H9 (cell line): ENCODE results near the gene COPS9. TPM values are rescaled to one million over a fixed set of nuclear protein-coding genes. Genes with fewer than 3 reads are reported as not detected.

Source experiments
- DNase-seq: peaks from one replicate; pipeline ENCODE4 v3.0.0-alpha.2; 2017
- H2AFZ ChIP-seq: one replicate; pipeline ENCODE4 v1.6.1; 2013; ENCODE audit warnings: mild to moderate bottlenecking, low read length, control low read depth, moderate library complexity
- H2AK5ac ChIP-seq: 2 replicates; pipeline ENCODE4 v1.6.1; 2013; ENCODE audit warnings: low read length, control low read depth, mixed read lengths; ENCODE audit not compliant: insufficient read length
- H2BK120ac ChIP-seq: one replicate; pipeline ENCODE4 v1.6.1; 2013; ENCODE audit warnings: low read depth, mild to moderate bottlenecking, low read length, control low read depth, inconsistent platforms; ENCODE audit not compliant: poor library complexity, severe bottlenecking
- H2BK12ac ChIP-seq: 2 replicates; pipeline ENCODE4 v1.6.1; 2013; ENCODE audit warnings: low read length, control low read depth, mixed read lengths, low read depth; ENCODE audit not compliant: insufficient read length
- H2BK15ac ChIP-seq: 2 replicates; pipeline ENCODE4 v1.6.1; 2013; ENCODE audit warnings: low read depth, low read length, control low read depth
- H2BK20ac ChIP-seq: one replicate; pipeline ENCODE4 v1.6.1; 2013; ENCODE audit warnings: low read depth, mild to moderate bottlenecking, low read length, control low read depth, inconsistent platforms; ENCODE audit not compliant: poor library complexity, severe bottlenecking
- H2BK5ac ChIP-seq: 2 replicates; pipeline ENCODE4 v1.6.1; 2013; ENCODE audit warnings: low read length, control low read depth, mixed read lengths; ENCODE audit not compliant: insufficient read length
- H3K14ac ChIP-seq: 2 replicates; pipeline ENCODE4 v1.6.1; 2013; ENCODE audit warnings: low read length, control low read depth; ENCODE audit not compliant: insufficient read depth
- H3K18ac ChIP-seq: 2 replicates; pipeline ENCODE4 v1.6.1; 2013; ENCODE audit warnings: low read depth, mild to moderate bottlenecking, mixed read lengths, low read length, control low read depth; ENCODE audit not compliant: insufficient read length
- H3K23ac ChIP-seq: 2 replicates; pipeline ENCODE4 v1.6.1; 2013; ENCODE audit warnings: low read length, control low read depth, mixed read lengths, low read depth; ENCODE audit not compliant: insufficient read length
- H3K23me2 ChIP-seq: 2 replicates; pipeline ENCODE4 v1.6.1; 2013; ENCODE audit warnings: low read depth, mild to moderate bottlenecking, mixed read lengths, low read length, control low read depth; ENCODE audit not compliant: insufficient read length, poor library complexity, severe bottlenecking
- H3K27ac ChIP-seq: 2 replicates; pipeline ENCODE4 v1.5.1; 2013; ENCODE audit warnings: low read length, control low read depth, mixed read lengths, low read depth; ENCODE audit not compliant: insufficient read length
- H3K27me3 ChIP-seq: 2 replicates; pipeline ENCODE4 v1.6.1; 2013; ENCODE audit warnings: low read length, control low read depth, inconsistent platforms; ENCODE audit not compliant: insufficient read depth
- H3K4ac ChIP-seq: 2 replicates; pipeline ENCODE4 v1.6.1; 2013; ENCODE audit warnings: low read depth, mild to moderate bottlenecking, control low read depth, inconsistent platforms, low read length, moderate library complexity
- H3K4me1 ChIP-seq: 2 replicates; pipeline ENCODE4 v1.6.1; 2013; ENCODE audit warnings: low read length, control low read depth, inconsistent platforms; ENCODE audit not compliant: insufficient read depth
- H3K4me2 ChIP-seq: 2 replicates; pipeline ENCODE4 v1.6.1; 2013; ENCODE audit warnings: low read length, control low read depth, mixed read lengths; ENCODE audit not compliant: insufficient read length, insufficient read depth
- H3K56ac ChIP-seq: 2 replicates; pipeline ENCODE4 v1.6.1; 2013; ENCODE audit warnings: low read depth, mild to moderate bottlenecking, mixed read lengths, low read length, control low read depth; ENCODE audit not compliant: insufficient read length
- H3K79me1 ChIP-seq: 2 replicates; pipeline ENCODE4 v1.6.1; 2013; ENCODE audit warnings: low read depth, mild to moderate bottlenecking, moderate library complexity, low read length, control low read depth, inconsistent platforms; ENCODE audit not compliant: insufficient read depth, poor library complexity, severe bottlenecking
- H3K79me2 ChIP-seq: 2 replicates; pipeline ENCODE4 v1.6.1; 2013; ENCODE audit warnings: low read length, control low read depth, inconsistent platforms; ENCODE audit not compliant: insufficient read depth
- H3K9ac ChIP-seq: 2 replicates; pipeline ENCODE4 v1.6.1; 2013; ENCODE audit warnings: low read length, control low read depth, mixed read lengths; ENCODE audit not compliant: insufficient read length; ENCODE audit errors: extremely low read depth
- H3K9me3 ChIP-seq: one replicate; pipeline ENCODE4 v1.6.1; 2013; ENCODE audit warnings: low read depth, low read length, inconsistent platforms; ENCODE audit not compliant: control insufficient read depth
- H3T11ph ChIP-seq: one replicate; pipeline ENCODE4 v1.6.1; 2013; ENCODE audit warnings: mild to moderate bottlenecking, low read length, control low read depth, inconsistent platforms
- H4K20me1 ChIP-seq: one replicate; pipeline ENCODE4 v1.6.1; 2013; ENCODE audit not compliant: control insufficient read depth, insufficient read length, insufficient read depth
- H4K5ac ChIP-seq: 2 replicates; pipeline ENCODE4 v1.6.1; 2013; ENCODE audit warnings: low read depth, mild to moderate bottlenecking, mixed read lengths, low read length, control low read depth; ENCODE audit not compliant: insufficient read length
- H4K8ac ChIP-seq: replicated peaks from 2 replicates; pipeline ENCODE4 v1.6.1; 2013; ENCODE audit warnings: low read length, control low read depth, mixed read lengths, low read depth; ENCODE audit not compliant: insufficient read length
- H4K91ac ChIP-seq: 2 replicates; pipeline ENCODE4 v1.6.1; 2013; ENCODE audit warnings: low read depth, mild to moderate bottlenecking, moderate library complexity, mixed read lengths, low read length, control low read depth; ENCODE audit not compliant: insufficient read length
- H3K27ac Mint-ChIP-seq, 3 experiments: 2 replicates in 2 of 3; 3 replicates in 1 of 3; pipeline ENCODE4 v1.8.0; 2020 to 2021; ENCODE audit warnings: mixed read lengths in 3 of 3, mild to moderate bottlenecking in 1 of 3, moderate library complexity in 1 of 3
- H3K27me3 Mint-ChIP-seq: 2 replicates; pipeline ENCODE4 v1.8.0; 2021; ENCODE audit warnings: low read depth, mild to moderate bottlenecking, moderate library complexity, mixed read lengths
- H3K36me3 Mint-ChIP-seq, 3 experiments: 2 replicates in 2 of 3; 3 replicates in 1 of 3; pipeline ENCODE4 v1.8.0; 2020 to 2021; ENCODE audit warnings: low read depth in 3 of 3, mixed read lengths in 3 of 3; ENCODE audit not compliant: insufficient read depth in 1 of 3
- H3K4me1 Mint-ChIP-seq, 2 experiments: 2 replicates each; pipeline ENCODE4 v1.8.0; 2020; ENCODE audit warnings: mixed read lengths in 2 of 2
- H3K4me3 Mint-ChIP-seq, 2 experiments: 2 replicates in 1 of 2; 3 replicates in 1 of 2; pipeline ENCODE4 v1.8.0; 2020 to 2021; ENCODE audit warnings: mild to moderate bottlenecking in 2 of 2, mixed read lengths in 2 of 2, moderate library complexity in 1 of 2
- H3K9me3 Mint-ChIP-seq, 2 experiments: 2 replicates in 1 of 2; 3 replicates in 1 of 2; pipeline ENCODE4 v1.8.0; 2020; ENCODE audit warnings: mild to moderate bottlenecking in 2 of 2, mixed read lengths in 2 of 2, moderate library complexity in 1 of 2
- CTCF ChIP-seq: fragments of 200-600 bp; sonication (generic); conservative IDR thresholded peaks from 3 replicates; pipeline ENCODE4 v1.8.0; 2021; ENCODE audit warnings: antibody characterized with exemption, mild to moderate bottlenecking
- WGBS: extraction: QIAGEN DNeasy Blood & Tissue Kit; methylation state at CpG from one replicate; pipeline ENCODE4 v1.1.7; 2013; ENCODE audit warnings: missing lambda C conversion rate, low lambda C conversion rate, mixed read lengths; ENCODE audit not compliant: insufficient read length; ENCODE audit errors: extremely low coverage; 5-methylcytosine and 5-hydroxymethylcytosine counted together
- total RNA-seq: library from RNA; stranded (reverse); gene quantifications from 2 replicates; pipeline ENCODE4 v1.2.1, GENCODE V29; 2021

Gene COPS9
- total RNA-seq, 1 experiment from 2014 or later: 142 TPM

GRCh38 chr2:240170354-240170735 lies 34.2 kb upstream of the COPS9 start:
- H2AFZ ChIP-seq: no peak overlapping the region
- H3K14ac ChIP-seq: no peak overlapping the region
- Mint-ChIP-seq H3K9me3 (peaks cover 4% of the 10 kb centered on the region in 2 experiments; a peak in 1 of 5 replicates), H3K4me3 (no peak overlapping the region), H3K27ac (no peak overlapping the region), H3K27me3 (peaks cover 18% of the 10 kb centered on the region), H3K36me3 (peaks cover 0 to 4% (median 0%) of the 10 kb centered on the region in 3 experiments; a peak in 1 of 7 replicates), H3K4me1 (0 out of 4 replicates have a peak, but pooled peaks cover 0 to 2% of the 10 kb centered on the region in 2 experiments)
- no peak overlapping the region for H3K18ac ChIP-seq
- H2BK5ac ChIP-seq: no peak overlapping the region
- no peak overlapping the region for H4K91ac ChIP-seq
- no peak overlapping the region for H2AK5ac ChIP-seq
- no peak overlapping the region for H3K4ac ChIP-seq
- H4K20me1 ChIP-seq: no peaks in the 10 kb centered on the region
- H3K4me1 ChIP-seq: no peaks in the 10 kb centered on the region
- no peak overlapping the region for H2BK15ac ChIP-seq
- H4K8ac ChIP-seq: no peak overlapping the region
- H3K27me3 ChIP-seq: no peaks in the 10 kb centered on the region
- no peak overlapping the region for H3K56ac ChIP-seq
- H2BK12ac ChIP-seq: no peak overlapping the region
- H3K4me2 ChIP-seq: no peak overlapping the region
- H3K9ac ChIP-seq: no peak overlapping the region
- DNase-seq: no peak
- H4K5ac ChIP-seq: no peak overlapping the region
- no peaks in the 10 kb centered on the region for H3K23me2 ChIP-seq
- H3K79me2 ChIP-seq: no peaks in the 10 kb centered on the region
- no peak overlapping the region for H2BK120ac ChIP-seq
- H3K27ac ChIP-seq: no peak overlapping the region
- H3K79me1 ChIP-seq: no peaks in the 10 kb centered on the region
- no peak overlapping the region for H3K23ac ChIP-seq
- no CpG with 5 or more reads among the region's 6 CpGs for WGBS
- no peak for TF ChIP-seq CTCF
- no peak overlapping the region for H3T11ph ChIP-seq
- H3K9me3 ChIP-seq: no peaks in the 10 kb centered on the region
- no peak overlapping the region for H2BK20ac ChIP-seq
